ENCODE data around the gene POU4F1.

Gene POU4F1

GRCh38 chr13:78636495-78636894 is 33.1 kb upstream of the POU4F1 start:
- no peak for TF ChIP-seq CTCF (IDR thresholded peaks at IDR 0.05; ENCODE audit: control extremely low read depth, extremely low read depth, low read depth, missing control alignments)
- POLR2A ChIA-PET: no interaction called here
- DNase-seq (ENCODE audit: extremely low spot score): no peak
- CTCF ChIA-PET: interaction anchor here (1.1 to 1.4 kb wide), 5 partner anchors 9 to 395 kb away, joined by 3 to 4 read pairs (median 3); no protein-coding TSS in a partner anchor

GRCh38 chr13:78632996-78633395 is 29.6 kb upstream of the POU4F1 start:
- CTCF ChIA-PET: interaction anchor here (1.0 to 2.0 kb wide), 3 partner anchors 10 to 13 kb away, joined by 3 to 7 read pairs (median 5); no protein-coding TSS in a partner anchor

GRCh38 chr13:78631077-78631476 is 27.7 kb upstream of the POU4F1 start:
- ChIA-PET CTCF (no interaction called here), POLR2A (no interaction called here)

More at GRCh38 chr13:78632996-78633395, 29.6 kb upstream of the POU4F1 start:
- TF ChIP-seq CTCF (IDR thresholded peaks at IDR 0.05; ENCODE audit: control extremely low read depth, extremely low read depth, low read depth, missing control alignments): no peak
- POLR2A ChIA-PET: interaction anchor here (0.6 kb wide), 1 partner anchor 417 kb away, joined by 4 read pairs; no protein-coding TSS in a partner anchor
- no peak for DNase-seq (ENCODE audit: extremely low spot score)

GRCh38 chr13:78630511-78630910 is 27.2 kb upstream of the POU4F1 start:
- DNase-seq (ENCODE audit: extremely low spot score): no peak
- CTCF ChIA-PET: interaction anchor here (1.7 kb wide), 1 partner anchor 14 kb away, joined by 6 read pairs; no protein-coding TSS in a partner anchor
- TF ChIP-seq CTCF (IDR thresholded peaks at IDR 0.05; ENCODE audit: control extremely low read depth, extremely low read depth, low read depth, missing control alignments): no peak
- POLR2A ChIA-PET: no interaction called here

More at GRCh38 chr13:78631077-78631476, 27.7 kb upstream of the POU4F1 start:
- TF ChIP-seq CTCF (IDR thresholded peaks at IDR 0.05; ENCODE audit: control extremely low read depth, extremely low read depth, low read depth, missing control alignments): no peak
- DNase-seq (ENCODE audit: extremely low spot score): no peak

GRCh38 chr13:78625384-78625783 is 22.0 kb upstream of the POU4F1 start:
- ChIA-PET CTCF (no interaction called here), POLR2A (no interaction called here)
- TF ChIP-seq CTCF (IDR thresholded peaks at IDR 0.05; ENCODE audit: control extremely low read depth, extremely low read depth, low read depth, missing control alignments): no peak
- DNase-seq (ENCODE audit: extremely low spot score): no peak

GRCh38 chr13:78623132-78623531 is 19.8 kb upstream of the POU4F1 start:
- ChIA-PET CTCF (interaction anchor here (1.5 kb wide), 1 partner anchor 19 kb away, joined by 5 read pairs; the partner anchor contains the start of gene POU4F1), POLR2A (no interaction called here)
- no peak for TF ChIP-seq CTCF (IDR thresholded peaks at IDR 0.05; ENCODE audit: control extremely low read depth, extremely low read depth, low read depth, missing control alignments)
- DNase-seq (ENCODE audit: extremely low spot score): no peak

Data from GM10248 (cell line).